PFSK-1 (cell line): ENCODE results near the gene ITGA11.

Experiments
- POLR2AphosphoS5 ChIP-seq: IDR thresholded peaks from 2 replicates; pipeline ENCODE4 v1.6.1; 2012; ENCODE audit warnings: low read depth, mild to moderate bottlenecking, control low read depth, low read length, moderate library complexity
- SIN3A ChIP-seq: IDR thresholded peaks from 2 replicates; pipeline ENCODE4 v1.6.1; 2012; ENCODE audit warnings: mild to moderate bottlenecking, low read length, moderate library complexity, borderline replicate concordance; ENCODE audit not compliant: insufficient read depth
- TAF1 ChIP-seq: IDR thresholded peaks from 2 replicates; pipeline ENCODE4 v1.6.1; 2012; ENCODE audit warnings: low read length, control low read depth, borderline replicate concordance; ENCODE audit not compliant: insufficient read depth
- TF ChIP-seq, protein P1 (sequence below), 2 experiments: IDR thresholded peaks; 2 replicates each; pipeline versions ENCODE4 v1.6.1 to v1.8.0; 2011 to 2012; ENCODE audit warnings: low read depth in 2 of 2, low read length in 2 of 2, control low read depth in 1 of 2, inconsistent platforms in 1 of 2, mild to moderate bottlenecking in 1 of 2, moderate library complexity in 1 of 2; ENCODE audit not compliant: insufficient read depth in 1 of 2

DNA sequence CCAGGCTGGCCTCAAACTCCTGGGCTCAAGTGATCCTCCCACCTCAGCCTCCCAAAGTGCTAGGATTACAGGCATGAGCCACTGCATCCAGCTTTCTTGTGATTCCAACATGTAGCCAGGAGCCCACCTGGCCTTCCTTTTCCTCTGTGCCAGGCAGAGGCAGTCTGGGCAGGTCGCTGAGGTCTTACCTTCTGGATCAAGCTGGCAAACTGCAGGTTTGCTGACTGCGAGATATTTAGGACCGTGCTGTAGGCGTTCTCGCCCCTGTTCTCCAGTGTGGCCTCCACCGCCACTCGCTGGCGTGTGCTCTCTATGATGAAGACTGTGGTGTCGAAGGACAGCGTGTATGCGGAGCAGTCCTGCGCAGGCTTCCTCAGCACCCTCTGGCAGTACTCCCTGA is 112.0 kb downstream of the ITGA11 start:
- TF ChIP-seq, protein P1, sequence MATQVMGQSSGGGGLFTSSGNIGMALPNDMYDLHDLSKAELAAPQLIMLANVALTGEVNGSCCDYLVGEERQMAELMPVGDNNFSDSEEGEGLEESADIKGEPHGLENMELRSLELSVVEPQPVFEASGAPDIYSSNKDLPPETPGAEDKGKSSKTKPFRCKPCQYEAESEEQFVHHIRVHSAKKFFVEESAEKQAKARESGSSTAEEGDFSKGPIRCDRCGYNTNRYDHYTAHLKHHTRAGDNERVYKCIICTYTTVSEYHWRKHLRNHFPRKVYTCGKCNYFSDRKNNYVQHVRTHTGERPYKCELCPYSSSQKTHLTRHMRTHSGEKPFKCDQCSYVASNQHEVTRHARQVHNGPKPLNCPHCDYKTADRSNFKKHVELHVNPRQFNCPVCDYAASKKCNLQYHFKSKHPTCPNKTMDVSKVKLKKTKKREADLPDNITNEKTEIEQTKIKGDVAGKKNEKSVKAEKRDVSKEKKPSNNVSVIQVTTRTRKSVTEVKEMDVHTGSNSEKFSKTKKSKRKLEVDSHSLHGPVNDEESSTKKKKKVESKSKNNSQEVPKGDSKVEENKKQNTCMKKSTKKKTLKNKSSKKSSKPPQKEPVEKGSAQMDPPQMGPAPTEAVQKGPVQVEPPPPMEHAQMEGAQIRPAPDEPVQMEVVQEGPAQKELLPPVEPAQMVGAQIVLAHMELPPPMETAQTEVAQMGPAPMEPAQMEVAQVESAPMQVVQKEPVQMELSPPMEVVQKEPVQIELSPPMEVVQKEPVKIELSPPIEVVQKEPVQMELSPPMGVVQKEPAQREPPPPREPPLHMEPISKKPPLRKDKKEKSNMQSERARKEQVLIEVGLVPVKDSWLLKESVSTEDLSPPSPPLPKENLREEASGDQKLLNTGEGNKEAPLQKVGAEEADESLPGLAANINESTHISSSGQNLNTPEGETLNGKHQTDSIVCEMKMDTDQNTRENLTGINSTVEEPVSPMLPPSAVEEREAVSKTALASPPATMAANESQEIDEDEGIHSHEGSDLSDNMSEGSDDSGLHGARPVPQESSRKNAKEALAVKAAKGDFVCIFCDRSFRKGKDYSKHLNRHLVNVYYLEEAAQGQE (IDR thresholded peaks at IDR 0.05; ENCODE audit: insufficient read depth in 1 of 2, low read depth in 2 of 2, low read length in 2 of 2): no peak
- TF ChIP-seq POLR2AphosphoS5: no peak
- TF ChIP-seq SIN3A: no peak
- TF ChIP-seq TAF1: no peak
